GM21717 (cell line): Measurements from ENCODE around the gene CLDN7.

Experiments used
- ATAC-seq: cut with Tn5 transposase; IDR thresholded peaks from one replicate; pipeline ENCODE4 v1.9.1; 2021; ENCODE audit warnings: mild to moderate bottlenecking, moderate library complexity; ENCODE audit not compliant: unreplicated experiment

CLDN7 gene

GRCh38 chr17:7262192-7262934 is at the start of gene CLDN7:
CLDN7 (minus strand) TSS chr17:7262478; CDS start chr17:7262043, 435 bp downstream.
- no peak for ATAC-seq

DNA sequence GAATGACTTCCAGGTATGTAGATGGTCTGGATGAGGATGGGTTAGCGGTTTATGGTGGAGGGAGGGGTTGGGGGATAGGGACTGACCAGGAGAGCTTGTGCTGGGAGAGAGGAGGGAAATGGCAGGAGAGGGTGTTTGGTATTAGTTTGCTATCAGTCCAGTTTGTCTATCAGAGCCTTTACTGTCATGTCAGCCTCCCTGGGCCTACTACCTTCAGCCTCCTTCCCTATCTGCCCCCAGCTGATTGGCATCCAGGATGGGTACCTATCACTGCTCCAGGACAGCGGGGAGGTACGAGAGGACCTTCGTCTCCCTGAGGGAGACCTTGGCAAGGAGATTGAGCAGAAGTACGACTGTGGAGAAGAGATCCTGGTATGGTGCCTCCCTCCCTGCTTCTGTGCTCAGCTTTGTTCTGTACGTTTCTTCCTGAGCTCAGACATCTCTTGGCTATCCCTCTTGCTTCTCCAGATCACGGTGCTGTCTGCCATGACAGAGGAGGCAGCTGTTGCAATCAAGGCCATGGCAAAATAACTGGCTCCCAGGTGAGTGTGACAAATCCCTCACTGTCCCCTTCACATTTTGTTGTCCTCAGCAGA is 48.9 kb upstream of the CLDN7 start:
- no peak for ATAC-seq

- no peak for ATAC-seq
Measured at GRCh38 chr17:7309628-7310027, 47.4 kb upstream of the CLDN7 start.

DNA sequence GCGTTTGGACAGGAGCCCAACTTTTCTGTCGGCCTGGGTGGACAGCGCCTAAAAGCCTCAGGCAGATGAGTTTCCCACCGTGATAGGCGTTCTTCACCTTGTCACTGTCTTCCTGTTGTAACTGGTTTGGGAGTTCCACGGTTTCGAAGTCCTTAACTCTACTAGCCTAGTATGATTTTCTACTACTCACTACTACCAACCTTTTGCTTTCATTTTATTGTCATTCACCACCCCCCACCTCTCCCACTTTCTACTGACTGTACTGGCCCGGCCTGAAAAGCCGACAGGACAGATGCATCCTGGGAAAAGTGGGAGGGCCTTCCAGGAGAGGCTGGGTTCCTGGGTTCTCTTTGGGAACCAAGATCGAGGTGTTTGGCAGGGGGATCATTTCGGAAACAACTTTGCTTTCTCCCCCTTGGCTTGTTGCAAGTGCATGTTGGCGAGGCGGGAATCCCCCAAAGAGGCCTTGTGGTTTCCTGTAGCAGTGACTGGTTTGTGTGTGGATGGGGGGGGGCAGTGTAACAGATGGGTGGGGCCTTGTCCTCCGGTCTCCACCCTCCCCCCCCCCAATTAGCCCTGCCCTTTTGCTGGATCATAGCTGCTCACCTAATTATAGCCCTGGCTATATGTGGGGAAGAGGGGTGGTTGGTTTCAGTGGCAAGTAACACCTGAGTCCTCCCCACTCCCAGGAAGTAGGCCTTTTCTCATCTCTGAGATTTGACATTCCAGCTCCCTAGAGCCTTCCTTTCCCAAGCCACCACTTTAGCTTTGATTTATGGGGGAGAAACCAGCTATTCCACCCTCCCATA is 46.6 kb upstream of the CLDN7 start:
- no peak for ATAC-seq

DNA sequence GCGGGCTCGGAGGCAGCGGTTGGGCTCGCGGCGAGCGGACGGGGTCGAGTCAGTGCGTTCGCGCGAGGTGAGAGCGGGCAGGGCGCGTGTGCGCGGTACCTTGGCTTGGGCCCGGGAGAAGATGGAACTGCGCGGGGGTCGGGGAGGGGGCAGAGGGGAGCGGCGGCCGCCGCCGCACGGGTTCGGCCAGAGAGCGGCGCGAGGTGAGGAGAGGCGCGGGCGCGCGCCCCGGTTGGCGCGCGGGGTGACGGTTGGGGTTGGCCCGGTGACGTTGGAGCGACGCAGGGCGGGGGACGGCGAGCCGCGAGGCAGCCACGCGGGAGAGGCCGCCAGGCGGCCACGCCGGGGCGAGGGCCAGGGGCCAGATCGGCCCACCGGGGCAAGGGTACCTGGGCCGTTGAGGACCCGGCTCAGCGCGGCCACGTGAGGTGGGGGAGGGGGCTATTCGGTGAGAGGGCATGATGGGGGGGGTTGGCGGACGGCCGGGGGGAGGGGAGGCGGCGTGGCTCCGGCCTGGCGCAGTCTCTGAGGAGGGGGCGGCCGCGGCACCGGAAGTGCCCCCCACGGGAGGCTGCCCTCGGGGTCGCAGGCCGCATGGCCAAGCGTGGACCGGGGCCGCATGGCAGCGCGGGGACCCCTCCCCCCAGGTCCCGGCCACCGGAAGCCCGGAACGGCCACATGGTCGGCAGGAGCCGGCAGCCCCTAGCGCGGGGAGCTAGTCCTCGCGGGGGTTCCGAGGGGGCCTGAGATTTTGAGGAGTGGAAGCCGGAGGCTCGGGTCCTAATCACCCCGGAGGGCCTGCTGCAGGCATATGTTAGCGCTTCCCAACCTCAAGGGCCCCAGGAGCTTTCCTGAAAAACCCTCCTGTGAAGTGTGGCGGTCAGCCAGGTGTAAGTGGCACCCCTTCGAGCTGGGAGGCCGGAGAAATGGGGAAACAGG is 45.7 kb upstream of the CLDN7 start:
- ATAC-seq, result peak; percentile 9

- ATAC-seq, result peak; percentile 57
Measured at GRCh38 chr17:7306911-7307685, 44.8 kb upstream of the CLDN7 start, which contains the start of gene EIF5A. EIF5A (plus strand) TSS chr17:7307628; CDS start chr17:7309636, 2,008 bp downstream.

DNA sequence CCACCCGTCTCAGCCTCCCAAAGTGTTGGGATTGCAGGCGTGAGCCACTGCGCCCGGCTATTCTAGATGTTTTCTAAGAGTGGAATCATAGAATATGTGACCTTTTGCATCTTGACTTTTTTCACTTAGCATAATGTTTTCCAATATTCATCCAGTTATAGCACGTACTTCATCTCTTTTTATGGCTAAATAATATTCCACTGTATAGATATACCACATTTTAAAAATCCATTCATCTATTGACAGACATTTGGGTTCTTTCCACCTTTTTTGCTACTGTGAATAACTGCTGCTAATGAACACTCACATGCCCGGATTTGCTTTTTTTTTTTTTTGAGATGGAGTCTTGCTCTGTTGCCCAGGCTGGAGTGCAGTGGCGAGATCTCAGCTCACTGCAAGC is 41.9 kb upstream of the CLDN7 start:
- ATAC-seq, result no peak

DNA sequence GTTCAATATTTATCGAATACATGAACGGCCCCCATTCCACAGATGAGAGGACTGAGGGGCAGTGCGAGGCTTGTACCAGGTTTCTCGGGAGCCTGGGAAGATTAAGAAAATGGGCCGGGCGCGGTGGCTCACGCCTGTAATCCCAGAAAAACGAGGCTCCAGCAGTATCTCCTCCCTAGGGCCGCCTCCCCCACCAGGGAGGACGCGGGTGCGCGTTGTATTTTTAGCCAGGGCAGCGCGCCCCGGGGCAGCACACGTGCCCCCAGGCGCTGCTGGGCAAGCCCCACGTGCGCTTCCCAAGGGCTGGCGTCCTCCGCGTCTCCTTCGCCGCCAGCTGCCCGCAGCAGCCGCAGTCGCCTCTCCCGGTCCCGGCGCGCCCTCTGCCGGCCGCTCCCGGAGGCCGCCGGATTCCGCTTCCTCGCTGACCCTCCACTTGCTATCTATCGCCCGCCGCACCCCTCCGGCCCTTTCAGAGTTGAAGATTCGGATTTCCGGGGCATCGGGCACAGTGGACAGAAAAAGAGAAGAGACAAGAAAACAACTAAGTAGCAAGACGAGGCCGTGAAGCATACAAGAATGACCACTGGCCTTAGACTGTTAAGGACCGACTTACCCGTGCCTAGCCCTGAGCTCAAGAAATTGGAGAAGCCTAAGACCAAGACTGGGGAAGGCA is 34.0 kb upstream of the CLDN7 start:
- no peak for ATAC-seq

GRCh38 chr17:7295230-7296180 is 33.2 kb upstream of the CLDN7 start:
- ATAC-seq, result no peak

DNA sequence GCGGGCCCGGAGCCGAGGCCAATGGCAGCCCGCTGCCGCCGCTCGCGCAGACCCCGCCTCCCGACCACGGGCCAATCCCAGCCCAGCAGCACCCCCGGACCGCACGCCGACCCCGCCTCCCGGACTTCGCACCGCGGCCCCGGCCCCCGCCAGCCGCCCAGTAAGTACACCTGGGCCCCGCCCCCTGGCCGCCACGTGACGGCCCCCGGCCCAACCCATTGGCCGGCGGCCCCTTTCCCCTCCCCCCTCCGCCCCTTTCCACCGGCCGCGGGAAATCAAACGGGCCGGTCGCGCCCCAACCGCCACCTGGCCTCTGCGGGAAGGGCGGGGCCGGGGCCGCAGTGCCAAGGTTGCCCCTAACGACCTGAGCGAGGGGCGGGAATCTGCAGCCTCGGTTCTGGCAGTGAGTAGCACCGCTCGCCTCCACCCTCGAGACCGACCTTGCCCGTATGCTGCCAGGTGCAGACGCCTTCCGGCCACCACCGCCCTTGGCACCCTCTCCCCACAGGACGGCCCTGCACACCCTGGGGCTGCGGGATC is 32.4 kb upstream of the CLDN7 start, which contains the start of gene YBX2:
Gene YBX2 (minus strand): TSS at position 26 of the 540 bp plus-strand sequence. CDS start 139 bp downstream, outside the sequence.
- no peak for ATAC-seq

- no peak for ATAC-seq
Measured at GRCh38 chr17:7293816-7294613, 31.7 kb upstream of the CLDN7 start.

DNA sequence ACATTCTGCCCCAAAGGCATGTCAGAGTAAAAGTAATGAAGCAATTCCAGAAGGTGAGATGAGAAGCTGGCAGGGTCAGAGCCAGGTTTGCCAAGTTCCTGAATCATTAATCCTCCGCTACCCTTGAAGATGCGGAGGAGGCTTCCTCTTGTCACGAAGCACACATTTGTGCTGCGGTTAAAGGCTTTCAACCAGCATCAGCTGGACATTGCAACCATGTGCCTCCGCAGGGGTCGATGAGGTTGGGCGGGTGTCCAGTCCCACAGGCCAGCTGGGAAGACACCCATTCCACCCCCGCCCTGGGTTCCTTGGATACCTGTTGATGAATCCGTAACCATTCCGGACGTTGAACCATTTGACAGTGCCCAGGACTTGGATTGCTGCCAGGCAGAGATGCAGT is 30.9 kb upstream of the CLDN7 start:
- ATAC-seq, result no peak

DNA sequence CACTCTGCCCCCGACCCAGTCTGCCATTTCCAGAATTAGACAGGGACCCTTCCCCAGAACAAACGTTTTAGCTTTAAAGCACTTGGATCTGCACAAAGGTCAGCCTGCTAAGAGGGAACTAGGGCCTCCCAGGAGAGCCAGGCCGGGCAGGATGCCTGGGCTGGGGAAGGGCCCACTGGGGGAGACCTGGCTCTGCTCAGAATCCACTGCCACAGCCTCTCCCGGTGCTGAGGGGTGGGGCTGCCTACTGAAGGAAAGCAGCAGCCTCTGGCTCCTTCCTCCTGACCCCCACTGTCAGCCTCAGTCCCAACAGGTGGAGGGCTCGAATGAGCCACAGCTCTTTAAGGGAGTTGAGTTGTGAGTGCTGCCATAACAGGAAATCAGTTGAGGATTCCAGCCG is 30.5 kb upstream of the CLDN7 start:
- ATAC-seq, result no peak

GRCh38 chr17:7292194-7292593 is 29.9 kb upstream of the CLDN7 start:
- ATAC-seq, result no peak

- ATAC-seq, result no peak
Measured at GRCh38 chr17:7290685-7291084, 28.4 kb upstream of the CLDN7 start.

GRCh38 chr17:7290166-7290565 is 27.9 kb upstream of the CLDN7 start:
- no peak for ATAC-seq
